ENCODE data around the gene GYS2. TPM values are rescaled to one million over a fixed set of nuclear protein-coding genes. Genes with fewer than 3 reads are reported as not detected.

GYS2 gene
- total and polyA plus RNA-seq, 4 donors: 0.03 to 0.10 TPM; not detected in 2

DNA sequence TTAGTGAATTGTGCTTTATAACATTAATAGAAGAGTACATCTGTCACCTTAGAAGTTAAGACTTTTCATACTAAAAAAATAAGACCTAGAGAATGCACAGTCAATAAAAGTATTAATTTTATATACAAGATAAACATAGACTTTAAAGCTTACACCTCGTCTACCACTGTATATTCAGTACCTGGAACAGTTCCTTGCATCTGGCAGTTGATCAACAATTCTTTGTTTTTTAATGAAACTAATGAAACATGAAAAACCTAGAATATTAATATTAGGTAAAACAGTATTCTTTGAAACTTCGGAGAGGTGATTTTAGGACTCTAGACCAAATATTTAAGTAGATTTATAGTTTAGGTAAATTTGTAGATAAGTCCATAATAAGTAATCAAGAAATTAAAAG lies 98.8 kb downstream of the GYS2 start:
- 42 to 55% methylated on average over 2 of the region's 2 CpGs for WGBS, 2 donors
- Histone ChIP-seq H3K9ac (ENCODE audit: insufficient read depth in 1 of 2, low read length in 2 of 2) (no peak overlapping the region), H3K4me3 (no peak overlapping the region), H3K27ac (ENCODE audit: low read depth in 1 of 2, low read length in 1 of 2) (no peak overlapping the region), H3K27me3 (ENCODE audit: control insufficient read depth in 3 of 3, insufficient read depth in 3 of 3, low read length in 2 of 3) (no peaks in the 10 kb centered on the region), H3K9me3 (ENCODE audit: control insufficient read depth in 4 of 4, insufficient read depth in 3 of 4, low read length in 3 of 4) (no peaks in the 10 kb centered on the region), H3K4me1 (ENCODE audit: control insufficient read depth in 5 of 5, insufficient read depth in 5 of 5, low read length in 5 of 5) (peaks cover 0 to 13% (median 5%) of the 10 kb centered on the region in 5 donors), H3K36me3 (ENCODE audit: control insufficient read depth in 4 of 4, insufficient read depth in 4 of 4, low read length in 4 of 4) (peaks cover 0 to 15% (median 2%) of the 10 kb centered on the region in 4 donors)
- no peak for DNase-seq
- TF ChIP-seq, protein P1, sequence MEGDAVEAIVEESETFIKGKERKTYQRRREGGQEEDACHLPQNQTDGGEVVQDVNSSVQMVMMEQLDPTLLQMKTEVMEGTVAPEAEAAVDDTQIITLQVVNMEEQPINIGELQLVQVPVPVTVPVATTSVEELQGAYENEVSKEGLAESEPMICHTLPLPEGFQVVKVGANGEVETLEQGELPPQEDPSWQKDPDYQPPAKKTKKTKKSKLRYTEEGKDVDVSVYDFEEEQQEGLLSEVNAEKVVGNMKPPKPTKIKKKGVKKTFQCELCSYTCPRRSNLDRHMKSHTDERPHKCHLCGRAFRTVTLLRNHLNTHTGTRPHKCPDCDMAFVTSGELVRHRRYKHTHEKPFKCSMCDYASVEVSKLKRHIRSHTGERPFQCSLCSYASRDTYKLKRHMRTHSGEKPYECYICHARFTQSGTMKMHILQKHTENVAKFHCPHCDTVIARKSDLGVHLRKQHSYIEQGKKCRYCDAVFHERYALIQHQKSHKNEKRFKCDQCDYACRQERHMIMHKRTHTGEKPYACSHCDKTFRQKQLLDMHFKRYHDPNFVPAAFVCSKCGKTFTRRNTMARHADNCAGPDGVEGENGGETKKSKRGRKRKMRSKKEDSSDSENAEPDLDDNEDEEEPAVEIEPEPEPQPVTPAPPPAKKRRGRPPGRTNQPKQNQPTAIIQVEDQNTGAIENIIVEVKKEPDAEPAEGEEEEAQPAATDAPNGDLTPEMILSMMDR (IDR thresholded peaks at IDR 0.05; ENCODE audit: control extremely low read depth, extremely low read depth): no peak
- no peak for ATAC-seq (ENCODE audit: insufficient read depth, low FRiP score)

DNA sequence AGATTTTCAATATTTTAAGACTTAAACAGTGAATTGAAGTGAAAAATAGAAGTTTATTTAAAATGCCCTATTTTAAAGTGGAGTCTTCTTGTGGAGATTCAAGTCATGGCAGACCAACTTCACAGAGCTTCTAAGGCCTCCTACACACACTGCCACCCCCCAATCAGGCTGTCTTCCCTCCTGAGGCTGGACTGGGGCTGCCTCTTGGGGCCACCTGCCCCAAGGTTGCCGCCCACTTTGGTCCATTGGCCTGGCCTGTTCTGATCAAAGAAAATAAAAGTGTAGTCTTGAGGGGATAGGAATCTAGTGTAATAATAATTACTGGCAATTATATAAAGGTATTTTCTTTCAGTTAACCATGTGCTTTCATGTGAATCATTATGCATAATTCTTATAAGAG lies 101.8 kb downstream of the GYS2 start:
- H3K9me3 ChIP-seq (ENCODE audit: control insufficient read depth in 4 of 4, insufficient read depth in 3 of 4, low read length in 3 of 4): no peaks in the 10 kb centered on the region
- no peaks in the 10 kb centered on the region for H3K27me3 ChIP-seq (ENCODE audit: control insufficient read depth in 3 of 3, insufficient read depth in 3 of 3, low read length in 2 of 3)
- H3K4me1 ChIP-seq (ENCODE audit: control insufficient read depth in 5 of 5, insufficient read depth in 5 of 5, low read length in 5 of 5): peaks cover 5 to 23% (median 9%) of the 10 kb centered on the region in 5 donors
- peak overlapping the region in 1 of 2 donors; percentile 86 for H3K9ac ChIP-seq (ENCODE audit: insufficient read depth in 1 of 2, low read length in 2 of 2)
- DNase-seq (no peak), ATAC-seq (ENCODE audit: insufficient read depth, low FRiP score) (no peak)
- H3K4me3 ChIP-seq: no peak overlapping the region
- TF ChIP-seq, protein P1 (IDR thresholded peaks at IDR 0.05; ENCODE audit: control extremely low read depth, extremely low read depth): no peak
- WGBS, 2 donors: 95% methylated on average over 1 of the region's 1 CpG
- H3K27ac ChIP-seq (ENCODE audit: low read depth in 1 of 2, low read length in 1 of 2): no peak overlapping the region
- H3K36me3 ChIP-seq (ENCODE audit: control insufficient read depth in 4 of 4, insufficient read depth in 4 of 4, low read length in 4 of 4): peaks cover 0 to 3% (median 2%) of the 10 kb centered on the region in 4 donors

DNA sequence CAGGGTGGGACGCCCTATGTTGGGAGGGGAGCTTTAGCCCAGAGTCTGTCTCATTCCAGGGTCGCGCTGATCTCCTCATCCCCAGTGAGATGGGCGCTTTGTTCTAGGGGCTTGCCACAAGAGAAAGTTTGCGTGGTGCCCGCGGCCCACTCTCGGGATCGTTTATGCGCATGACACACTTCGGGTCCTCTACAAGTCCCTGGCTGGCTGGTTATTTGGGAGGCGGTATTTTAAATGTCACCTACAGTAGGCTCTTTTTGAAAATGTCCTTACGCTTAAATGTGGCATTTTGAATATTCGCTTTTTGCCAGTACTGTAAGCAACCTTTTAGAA lies 102.5 kb downstream of the GYS2 start:
- H3K9me3 ChIP-seq (ENCODE audit: control insufficient read depth in 4 of 4, insufficient read depth in 3 of 4, low read length in 3 of 4): no peaks in the 10 kb centered on the region
- H3K4me3 ChIP-seq: peak overlapping the region; percentile 97
- WGBS, 2 donors: 0% methylated on average over 14 of the region's 14 CpGs
- peak overlapping the region; percentile 93 to 98 for H3K27ac ChIP-seq (ENCODE audit: low read depth in 1 of 2, low read length in 1 of 2)
- peaks cover 5 to 23% (median 9%) of the 10 kb centered on the region in 5 donors for H3K4me1 ChIP-seq (ENCODE audit: control insufficient read depth in 5 of 5, insufficient read depth in 5 of 5, low read length in 5 of 5)
- H3K9ac ChIP-seq (ENCODE audit: insufficient read depth in 1 of 2, low read length in 2 of 2): peak overlapping the region; percentile 83 to 86
- DNase-seq (peak in 1 of 3 donors; percentile 39), ATAC-seq (ENCODE audit: insufficient read depth, low FRiP score) (no peak)
- H3K36me3 ChIP-seq (ENCODE audit: control insufficient read depth in 4 of 4, insufficient read depth in 4 of 4, low read length in 4 of 4): peaks cover under 1 to 6% (median 5%) of the 10 kb centered on the region in 4 donors
- H3K27me3 ChIP-seq (ENCODE audit: control insufficient read depth in 3 of 3, insufficient read depth in 3 of 3, low read length in 2 of 3): no peaks in the 10 kb centered on the region
- TF ChIP-seq, protein P1 (IDR thresholded peaks at IDR 0.05; ENCODE audit: control extremely low read depth, extremely low read depth): no peak
